MV-4-11 (cell line): ENCODE data around the gene YIPF1.
"Not testable (repeated sequence)": the region's sequence is repeated elsewhere in the genome, so short reads cannot be mapped to it uniquely, and the experiment has no call there.

Source experiments
- DNase-seq: peaks from one replicate; lab custom pipeline; 2025; lab: John Stamatoyannopoulos, UW

The YIPF1 gene

GRCh38 chr1:53837924-53838653 is 51.5 kb downstream of the YIPF1 start, which contains the start of gene NDC1:
NDC1 (minus strand) TSS chr1:53838296; CDS start chr1:53838261, 35 bp downstream.
- DNase-seq: peak; percentile 96

GRCh38 chr1:53837646-53837923 is 52.0 kb downstream of the YIPF1 start:
- DNase-seq: no peak

- DNase-seq: no peak
Observed at GRCh38 chr1:53835491-53835890, 54.1 kb downstream of the YIPF1 start.

- no peak for DNase-seq
Observed at GRCh38 chr1:53834776-53835175, 54.8 kb downstream of the YIPF1 start.

GRCh38 chr1:53833393-53833792 is 56.2 kb downstream of the YIPF1 start:
- no peak for DNase-seq

GRCh38 chr1:53826367-53826766 is 63.2 kb downstream of the YIPF1 start:
- no peak for DNase-seq

- DNase-seq: no peak
Observed at GRCh38 chr1:53825306-53825705, 64.3 kb downstream of the YIPF1 start.

- DNase-seq: peak; percentile 13
Observed at GRCh38 chr1:53822931-53823330, 66.7 kb downstream of the YIPF1 start.

GRCh38 chr1:53821380-53821779 is 68.2 kb downstream of the YIPF1 start:
- no peak for DNase-seq

GRCh38 chr1:53819387-53819786 is 70.2 kb downstream of the YIPF1 start:
- DNase-seq: no peak

- not testable (repeated sequence) for DNase-seq
Observed at GRCh38 chr1:53816584-53816983, 73.0 kb downstream of the YIPF1 start.

- DNase-seq: not testable (repeated sequence)
Observed at GRCh38 chr1:53815484-53815883, 74.1 kb downstream of the YIPF1 start.

GRCh38 chr1:53811414-53811851 is 78.2 kb downstream of the YIPF1 start:
- peak; percentile 7 for DNase-seq

GRCh38 chr1:53810497-53810896 is 79.1 kb downstream of the YIPF1 start:
- DNase-seq: no peak

- no peak for DNase-seq
Observed at GRCh38 chr1:53810007-53810406, 79.6 kb downstream of the YIPF1 start.

GRCh38 chr1:53807916-53808315 is 81.7 kb downstream of the YIPF1 start:
- no peak for DNase-seq

- no peak for DNase-seq
Observed at GRCh38 chr1:53804791-53805505, 84.6 kb downstream of the YIPF1 start.

GRCh38 chr1:53804181-53804580 is 85.4 kb downstream of the YIPF1 start:
- DNase-seq: no peak
